Body of pancreas (tissue), 4 donors: ENCODE results near the gene NSUN3.

Experiments used
- POLR2A ChIP-seq, 3 donors: fragments of 450-650 bp; IDR thresholded peaks; one replicate each; pipeline ENCODE4 v1.6.1; 2016; ENCODE audit warnings: antibody characterized with exemption in 3 of 3, mild to moderate bottlenecking in 2 of 3
- TF ChIP-seq, protein P1 (sequence below), 7 experiments: fragments of 450-650 bp in 4 of 7; fragments of 200-600 bp in 3 of 7; sonication (generic) in 3 of 7; IDR thresholded peaks; one replicate each; pipeline ENCODE4 v1.5.1; 2016 to 2019; ENCODE audit warnings: antibody characterized with exemption in 7 of 7

DNA sequence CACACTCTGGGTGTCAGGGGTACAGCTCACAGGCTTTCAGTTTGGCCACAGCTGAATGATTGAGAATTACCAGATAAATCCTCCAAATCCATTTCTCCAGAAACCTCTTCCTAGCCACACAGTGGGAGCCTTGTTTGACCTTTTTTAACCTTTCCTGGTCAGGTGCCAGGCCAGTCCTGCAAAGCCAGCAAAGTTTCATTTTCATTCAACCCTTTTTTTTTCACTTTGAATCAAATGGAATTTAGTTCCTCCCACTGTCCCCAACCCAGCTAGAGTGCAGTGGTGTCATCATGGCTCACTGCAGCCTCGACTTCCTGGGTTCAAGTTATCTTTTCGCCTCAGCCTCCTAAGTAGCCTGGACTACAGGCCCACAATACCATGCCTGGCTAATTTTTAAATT is 67.8 kb downstream of the NSUN3 start:
- TF ChIP-seq, protein P1, sequence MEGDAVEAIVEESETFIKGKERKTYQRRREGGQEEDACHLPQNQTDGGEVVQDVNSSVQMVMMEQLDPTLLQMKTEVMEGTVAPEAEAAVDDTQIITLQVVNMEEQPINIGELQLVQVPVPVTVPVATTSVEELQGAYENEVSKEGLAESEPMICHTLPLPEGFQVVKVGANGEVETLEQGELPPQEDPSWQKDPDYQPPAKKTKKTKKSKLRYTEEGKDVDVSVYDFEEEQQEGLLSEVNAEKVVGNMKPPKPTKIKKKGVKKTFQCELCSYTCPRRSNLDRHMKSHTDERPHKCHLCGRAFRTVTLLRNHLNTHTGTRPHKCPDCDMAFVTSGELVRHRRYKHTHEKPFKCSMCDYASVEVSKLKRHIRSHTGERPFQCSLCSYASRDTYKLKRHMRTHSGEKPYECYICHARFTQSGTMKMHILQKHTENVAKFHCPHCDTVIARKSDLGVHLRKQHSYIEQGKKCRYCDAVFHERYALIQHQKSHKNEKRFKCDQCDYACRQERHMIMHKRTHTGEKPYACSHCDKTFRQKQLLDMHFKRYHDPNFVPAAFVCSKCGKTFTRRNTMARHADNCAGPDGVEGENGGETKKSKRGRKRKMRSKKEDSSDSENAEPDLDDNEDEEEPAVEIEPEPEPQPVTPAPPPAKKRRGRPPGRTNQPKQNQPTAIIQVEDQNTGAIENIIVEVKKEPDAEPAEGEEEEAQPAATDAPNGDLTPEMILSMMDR (IDR thresholded peaks at IDR 0.05), result no peak
- TF ChIP-seq POLR2A (IDR thresholded peaks at IDR 0.05), result no peak
